Colonic mucosa (tissue), 4 donors: ENCODE results near the gene MAGI2. TPM values are rescaled to one million over a fixed set of nuclear protein-coding genes. Genes with fewer than 3 reads are reported as not detected.
"Not testable (repeated sequence)": the region's sequence is repeated elsewhere in the genome, so short reads cannot be mapped to it uniquely, and the experiment has no call there.

ENCODE experiments used
- DNase-seq: peaks from one replicate; pipeline ENCODE4 v3.0.0-alpha.2; 2020
- H3K27ac ChIP-seq: fragments of 200-600 bp; one replicate; pipeline ENCODE4 v1.8.0; 2021
- H3K27me3 ChIP-seq: fragments of 200-600 bp; one replicate; pipeline ENCODE4 v1.8.0; 2021
- H3K36me3 ChIP-seq: fragments of 200-600 bp; one replicate; pipeline ENCODE4 v1.8.0; 2021
- H3K4me1 ChIP-seq: fragments of 200-600 bp; one replicate; pipeline ENCODE4 v1.8.0; 2021; ENCODE audit warnings: mild to moderate bottlenecking
- H3K4me3 ChIP-seq: fragments of 200-600 bp; one replicate; pipeline ENCODE4 v1.8.0; 2021
- H3K9ac ChIP-seq, 2 donors: one replicate each; pipeline ENCODE4 v1.7.0; 2013; ENCODE audit warnings: control low read depth in 2 of 2, low read depth in 2 of 2, low read length in 2 of 2
- H3K9me3 ChIP-seq: fragments of 200-600 bp; one replicate; pipeline ENCODE4 v1.8.0; 2021
- intact Hi-C: fragments of 100-400 bp; cut with DNase I; formaldehyde crosslinking; loops from one replicate; pipeline ENCODE4 v1.14.1; 2022
- total RNA-seq, 2 donors: library from RNA; stranded (reverse); fragmentation: NEBNext Ultra II Directional in 1 of 2; extraction: Animal tissue kit (Norgen Biotek cat#: 25700) in 1 of 2; gene quantifications; one replicate each; pipeline ENCODE4 v1.2.1, GENCODE V29; 2021
- TF ChIP-seq, protein P1 (sequence below): fragments of 200-600 bp; IDR thresholded peaks from one replicate; pipeline ENCODE4 v1.8.0; 2022; ENCODE audit warnings: antibody characterized with exemption, mild to moderate bottlenecking
- donor health status: healthy.
- donor health status: DM: no; HTN: no; CAD: no.
- donor health status: DM: no; HTN: no; CAD: no.

MAGI2 gene
- total RNA-seq, 2 donors from 2014 or later, result 1.1 to 2.4 TPM

DNA sequence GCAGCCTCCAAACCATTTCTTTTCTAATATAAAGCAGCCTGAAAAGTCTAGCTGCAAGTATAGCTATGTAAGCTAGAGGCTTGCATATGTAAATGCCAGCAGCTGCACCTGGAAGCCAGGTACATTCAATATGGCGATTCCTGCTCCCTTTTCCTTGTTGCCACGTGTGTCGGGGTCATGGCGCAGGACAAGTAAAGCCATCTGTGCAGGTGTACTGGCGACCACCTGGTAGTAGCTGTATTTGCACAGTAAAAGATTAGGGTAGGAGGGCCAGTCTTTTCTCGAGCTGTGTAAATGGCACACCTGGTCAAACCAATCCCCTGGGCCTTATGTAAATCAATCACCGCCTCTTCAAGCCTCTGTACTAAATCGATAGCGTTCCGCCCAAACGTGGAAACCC lies 484.5 kb downstream of the MAGI2 start:
- Histone ChIP-seq H3K9me3 (no peaks in the 10 kb centered on the region), H3K27me3 (no peaks in the 10 kb centered on the region), H3K27ac (no peak overlapping the region), H3K9ac (no peak overlapping the region), H3K4me1 (no peaks in the 10 kb centered on the region), H3K4me3 (no peak overlapping the region), H3K36me3 (no peaks in the 10 kb centered on the region)
- intact Hi-C loops, result no loop called here
- TF ChIP-seq, protein P1, sequence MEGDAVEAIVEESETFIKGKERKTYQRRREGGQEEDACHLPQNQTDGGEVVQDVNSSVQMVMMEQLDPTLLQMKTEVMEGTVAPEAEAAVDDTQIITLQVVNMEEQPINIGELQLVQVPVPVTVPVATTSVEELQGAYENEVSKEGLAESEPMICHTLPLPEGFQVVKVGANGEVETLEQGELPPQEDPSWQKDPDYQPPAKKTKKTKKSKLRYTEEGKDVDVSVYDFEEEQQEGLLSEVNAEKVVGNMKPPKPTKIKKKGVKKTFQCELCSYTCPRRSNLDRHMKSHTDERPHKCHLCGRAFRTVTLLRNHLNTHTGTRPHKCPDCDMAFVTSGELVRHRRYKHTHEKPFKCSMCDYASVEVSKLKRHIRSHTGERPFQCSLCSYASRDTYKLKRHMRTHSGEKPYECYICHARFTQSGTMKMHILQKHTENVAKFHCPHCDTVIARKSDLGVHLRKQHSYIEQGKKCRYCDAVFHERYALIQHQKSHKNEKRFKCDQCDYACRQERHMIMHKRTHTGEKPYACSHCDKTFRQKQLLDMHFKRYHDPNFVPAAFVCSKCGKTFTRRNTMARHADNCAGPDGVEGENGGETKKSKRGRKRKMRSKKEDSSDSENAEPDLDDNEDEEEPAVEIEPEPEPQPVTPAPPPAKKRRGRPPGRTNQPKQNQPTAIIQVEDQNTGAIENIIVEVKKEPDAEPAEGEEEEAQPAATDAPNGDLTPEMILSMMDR, result no peak
- DNase-seq, result no peak

DNA sequence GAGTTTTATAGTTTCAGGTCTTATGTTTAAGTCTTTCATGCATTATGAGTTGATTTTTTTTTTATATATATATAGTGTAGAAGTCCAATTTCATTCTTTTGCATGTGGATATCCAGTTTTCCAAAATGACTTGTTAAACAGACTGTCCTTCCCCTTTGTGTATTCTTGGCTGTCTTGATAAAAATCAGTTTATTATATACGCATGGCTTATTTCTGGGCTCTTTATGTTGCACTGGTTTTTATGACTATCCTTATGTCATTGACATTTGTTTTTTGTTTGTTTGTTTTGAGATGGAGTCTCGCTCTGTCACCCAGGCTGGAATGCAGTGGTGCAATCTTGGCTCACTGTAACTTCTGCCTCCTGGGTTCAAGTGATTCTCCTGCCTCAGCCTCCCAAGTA lies 485.9 kb downstream of the MAGI2 start:
- H3K36me3 ChIP-seq, intact Hi-C loops, H3K9me3 ChIP-seq: not testable (repeated sequence)

DNA sequence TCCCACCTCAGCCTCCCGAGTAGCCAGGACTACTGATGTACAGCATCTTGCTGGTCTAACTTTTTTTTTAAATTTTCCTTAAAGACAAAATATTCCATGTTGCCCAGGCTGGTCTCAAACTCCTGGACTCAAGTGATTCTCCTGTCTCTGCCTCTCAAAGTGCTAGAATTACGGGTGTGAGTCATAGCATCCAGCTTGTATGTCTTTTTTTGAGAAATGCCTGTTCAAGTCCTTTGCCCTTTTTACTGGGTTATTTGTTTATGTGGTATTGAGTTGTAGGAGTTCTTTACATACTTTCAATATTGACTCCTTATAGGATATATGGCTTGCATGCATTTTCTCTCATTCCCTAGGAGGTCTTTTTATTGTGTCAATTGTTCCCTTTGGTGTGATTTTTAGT lies 486.4 kb downstream of the MAGI2 start:
- H3K4me1 ChIP-seq, result no peaks in the 10 kb centered on the region
- H3K9me3 ChIP-seq, result no peaks in the 10 kb centered on the region
- TF ChIP-seq, protein P1, result no peak
- no peaks in the 10 kb centered on the region for H3K36me3 ChIP-seq
- no peaks in the 10 kb centered on the region for H3K27me3 ChIP-seq
- DNase-seq, result no peak
- H3K9ac ChIP-seq, result no peak overlapping the region
- H3K27ac ChIP-seq, result no peak overlapping the region
- intact Hi-C loops, result no loop called here
- no peak overlapping the region for H3K4me3 ChIP-seq

More for the DNA sequence above, 485.9 kb downstream of the MAGI2 start:
- H3K9ac ChIP-seq, H3K4me1 ChIP-seq, H3K27me3 ChIP-seq, H3K27ac ChIP-seq, DNase-seq, H3K4me3 ChIP-seq: not testable (repeated sequence)

DNA sequence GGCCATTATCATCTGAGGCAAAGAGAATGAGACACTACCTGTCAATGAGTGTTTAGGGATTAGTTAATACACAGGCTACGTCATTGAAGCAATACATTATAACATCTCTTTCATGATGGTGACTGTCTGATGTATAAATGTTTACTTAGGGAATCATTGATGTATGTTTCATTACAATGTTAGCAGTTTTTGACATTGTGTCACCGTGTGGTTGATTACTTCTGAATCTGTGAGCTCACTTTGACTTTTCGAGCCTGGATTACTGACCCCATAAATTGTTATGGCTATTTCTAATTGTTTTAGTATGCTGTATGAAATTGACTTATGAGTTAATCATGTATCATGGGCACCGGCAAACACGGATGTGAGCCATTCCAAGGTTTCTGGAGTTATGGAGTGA lies 494.0 kb downstream of the MAGI2 start:
- no peak overlapping the region for H3K27ac ChIP-seq
- H3K36me3 ChIP-seq, result no peaks in the 10 kb centered on the region
- no peak overlapping the region for H3K9ac ChIP-seq
- no peak for DNase-seq
- H3K9me3 ChIP-seq, result no peaks in the 10 kb centered on the region
- no peaks in the 10 kb centered on the region for H3K4me1 ChIP-seq
- TF ChIP-seq, protein P1, result no peak
- intact Hi-C loops, result no loop called here
- H3K4me3 ChIP-seq, result no peak overlapping the region
- H3K27me3 ChIP-seq, result no peaks in the 10 kb centered on the region

DNA sequence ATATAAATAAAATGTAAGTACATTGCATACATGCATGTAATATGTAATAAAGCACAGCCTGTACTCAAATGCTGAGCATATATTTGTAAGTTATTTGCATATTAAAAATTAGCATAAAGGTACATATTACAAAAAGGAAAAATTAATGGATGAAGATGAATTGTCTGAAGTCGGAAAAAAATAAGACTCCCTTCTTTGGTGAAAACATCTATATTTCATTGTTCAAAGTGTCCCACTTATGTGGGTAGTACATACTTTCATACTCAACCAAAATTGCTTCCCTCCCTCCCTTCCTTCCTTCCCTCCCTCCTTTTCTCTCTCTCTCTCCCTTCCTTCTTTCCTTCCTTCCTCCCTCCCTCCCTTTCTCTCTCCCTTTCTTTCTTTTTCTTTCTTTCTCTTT lies 498.1 kb downstream of the MAGI2 start:
- H3K9ac ChIP-seq, result no peak overlapping the region
- no peaks in the 10 kb centered on the region for H3K27me3 ChIP-seq
- H3K27ac ChIP-seq, result no peak overlapping the region
- DNase-seq, result no peak
- H3K36me3 ChIP-seq, result no peaks in the 10 kb centered on the region
- intact Hi-C loops, result no loop called here
- TF ChIP-seq, protein P1, result no peak
- no peaks in the 10 kb centered on the region for H3K9me3 ChIP-seq
- no peak overlapping the region for H3K4me3 ChIP-seq
- H3K4me1 ChIP-seq, result no peaks in the 10 kb centered on the region

DNA sequence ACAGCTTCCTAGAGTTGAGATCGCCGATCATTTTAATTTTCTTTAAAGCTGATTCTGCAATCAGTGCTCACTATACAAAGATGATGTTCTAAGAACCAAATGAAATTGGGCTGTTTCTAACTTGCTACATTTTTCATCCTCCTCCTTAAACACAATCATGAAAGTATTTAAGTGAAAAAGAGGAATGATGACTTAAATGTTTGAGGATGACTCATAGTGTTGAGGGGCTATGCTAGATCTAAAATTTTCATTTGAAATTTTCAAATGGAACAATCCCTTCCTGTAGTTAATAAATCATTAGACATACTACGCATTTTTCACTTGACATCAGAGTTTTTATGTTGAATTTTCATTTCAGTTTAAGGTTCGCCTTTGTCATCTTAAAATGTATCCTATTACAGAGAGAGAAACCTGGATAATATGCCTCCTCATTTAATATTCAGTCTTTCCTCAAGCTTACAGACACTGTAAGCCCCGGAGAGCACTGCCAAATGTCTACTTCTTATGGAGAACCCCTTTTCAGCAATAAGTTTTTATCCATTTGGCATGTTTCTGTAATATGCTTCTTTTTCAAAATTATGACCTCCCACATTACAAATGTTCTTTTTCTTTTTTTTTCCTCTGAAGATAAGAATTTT lies 499.6 kb downstream of the MAGI2 start:
- intact Hi-C loops, result no loop called here
- Histone ChIP-seq H3K4me3 (no peak overlapping the region), H3K4me1 (no peaks in the 10 kb centered on the region), H3K27me3 (no peaks in the 10 kb centered on the region), H3K9ac (no peak overlapping the region), H3K27ac (no peak overlapping the region), H3K36me3 (no peaks in the 10 kb centered on the region), H3K9me3 (no peaks in the 10 kb centered on the region)
- TF ChIP-seq, protein P1, result no peak
- DNase-seq, result no peak
